ENCODE measurements around the gene TKT.

Gene TKT

GRCh38 chr3:53175613-53176540 is 79.9 kb downstream of the TKT start:
- DNase-seq: no peak
